Liver (tissue), 9 donors: Measurements from ENCODE around the gene CMTM2. TPM values are rescaled to one million over a fixed set of nuclear protein-coding genes. Genes with fewer than 3 reads are reported as not detected.
A peak's percentile ranks its signal among the peaks of the same experiment; 100 is the strongest.

ENCODE experiments used
- DNase-seq: peaks from one replicate; pipeline ENCODE4 v3.0.0-alpha.2; 2017; ENCODE audit warnings: low spot score
- H3K27ac ChIP-seq, 2 donors: one replicate each; pipeline ENCODE4 v1.7.0; 2013; ENCODE audit warnings: inconsistent platforms in 2 of 2, low read length in 2 of 2, control low read depth in 1 of 2, low read depth in 1 of 2, mild to moderate bottlenecking in 1 of 2
- H3K27me3 ChIP-seq, 4 donors: one replicate each; pipeline versions ENCODE4 v1.6.1 to v1.7.0; 2013; ENCODE audit warnings: low read length in 3 of 4, inconsistent platforms in 1 of 4, mild to moderate bottlenecking in 1 of 4, moderate library complexity in 1 of 4; ENCODE audit not compliant: control insufficient read depth in 4 of 4, insufficient read depth in 4 of 4
- H3K36me3 ChIP-seq, 4 donors: one replicate each; pipeline versions ENCODE4 v1.6.1 to v1.7.0; 2013; ENCODE audit warnings: low read length in 3 of 4, mild to moderate bottlenecking in 3 of 4, low read depth in 1 of 4, moderate library complexity in 1 of 4; ENCODE audit not compliant: control insufficient read depth in 4 of 4, insufficient read depth in 3 of 4
- H3K4me1 ChIP-seq, 4 donors: one replicate each; pipeline versions ENCODE4 v1.6.1 to v1.7.0; 2013; ENCODE audit warnings: low read length in 3 of 4, mild to moderate bottlenecking in 3 of 4, moderate library complexity in 1 of 4; ENCODE audit not compliant: control insufficient read depth in 4 of 4, insufficient read depth in 4 of 4
- H3K4me3 ChIP-seq, 3 donors: one replicate each; pipeline versions ENCODE4 v1.6.1 to v1.7.0; 2013; ENCODE audit warnings: low read length in 3 of 3, control low read depth in 1 of 3, low read depth in 1 of 3, mild to moderate bottlenecking in 1 of 3
- H3K9ac ChIP-seq, 2 donors: one replicate each; pipeline ENCODE4 v1.7.0; 2013; ENCODE audit warnings: low read length in 2 of 2, mild to moderate bottlenecking in 2 of 2, moderate library complexity in 2 of 2, control low read depth in 1 of 2, low read depth in 1 of 2
- H3K9me3 ChIP-seq, 4 donors: one replicate each; pipeline versions ENCODE4 v1.6.1 to v1.7.0; 2013; ENCODE audit warnings: low read length in 3 of 4; ENCODE audit not compliant: control insufficient read depth in 4 of 4
- EGR1 ChIP-seq, 2 donors: IDR thresholded peaks; 2 replicates each; pipeline ENCODE4 v1.6.1; 2016 to 2018; ENCODE audit warnings: antibody characterized with exemption in 2 of 2, low read depth in 2 of 2
- FOXA1 ChIP-seq: IDR thresholded peaks from 2 replicates; pipeline ENCODE4 v1.6.1; 2016; ENCODE audit warnings: antibody characterized with exemption
- FOXA2 ChIP-seq: IDR thresholded peaks from 2 replicates; pipeline ENCODE4 v1.6.1; 2016; ENCODE audit warnings: antibody characterized with exemption
- GABPA ChIP-seq, 2 donors: IDR thresholded peaks in 1 of 2; conservative IDR thresholded peaks in 1 of 2; 2 replicates each; pipeline ENCODE4 v1.6.1; 2016; ENCODE audit warnings: antibody characterized with exemption in 2 of 2, mild to moderate bottlenecking in 1 of 2, moderate library complexity in 1 of 2
- HNF4A ChIP-seq, 2 donors: conservative IDR thresholded peaks; 2 replicates each; pipeline ENCODE4 v1.6.1; 2016; ENCODE audit warnings: antibody characterized with exemption in 2 of 2, mild to moderate bottlenecking in 2 of 2
- HNF4G ChIP-seq: IDR thresholded peaks from 2 replicates; pipeline ENCODE4 v1.6.1; 2016; ENCODE audit warnings: antibody characterized with exemption
- JUND ChIP-seq, 2 donors: IDR thresholded peaks; 2 replicates each; pipeline ENCODE4 v1.6.1; 2016; ENCODE audit warnings: antibody characterized with exemption in 2 of 2
- NR2F2 ChIP-seq: IDR thresholded peaks from 2 replicates; pipeline ENCODE4 v1.6.1; 2016; ENCODE audit warnings: antibody characterized with exemption
- RAD21 ChIP-seq, 2 donors: IDR thresholded peaks; 2 replicates each; pipeline ENCODE4 v1.6.1; 2016; ENCODE audit warnings: antibody characterized with exemption in 2 of 2, mild to moderate bottlenecking in 2 of 2
- RXRA ChIP-seq, 2 donors: IDR thresholded peaks; 2 replicates each; pipeline ENCODE4 v1.6.1; 2017 to 2018; ENCODE audit warnings: antibody characterized with exemption in 2 of 2, mild to moderate bottlenecking in 1 of 2
- TAF1 ChIP-seq: conservative IDR thresholded peaks from 2 replicates; pipeline ENCODE4 v1.6.1; 2016; ENCODE audit warnings: antibody characterized with exemption, mild to moderate bottlenecking
- YY1 ChIP-seq: IDR thresholded peaks from 2 replicates; pipeline ENCODE4 v1.6.1; 2016; ENCODE audit warnings: antibody characterized with exemption, mild to moderate bottlenecking
- WGBS: extraction: QIAGEN DNeasy Blood & Tissue Kit; methylation state at CpG from one replicate; pipeline ENCODE4 v1.1.7; 2013; 5-methylcytosine and 5-hydroxymethylcytosine counted together
- polyA plus RNA-seq, 2 donors: library from polyadenylated mRNA; stranded (reverse) in 1 of 2; unstranded in 1 of 2; fragments of 200-250 nt in 1 of 2; fragments of >200 nt in 1 of 2; fragmentation: Nextera tagmentation in 1 of 2; extraction: Ambion mirVana in 1 of 2; gene quantifications; one replicate each; pipeline versions ENCODE4 v1.2.1 to v1.2.3, GENCODE V29; 2013 to 2015
- total RNA-seq, 2 donors: library from RNA; depleted of rRNA; stranded (reverse); fragments of >200 nt; gene quantifications; one replicate each; pipeline ENCODE4 v1.2.3, GENCODE V29; 2014
- TF ChIP-seq, protein P1 (sequence below): IDR thresholded peaks from 2 replicates; pipeline ENCODE4 v1.6.1; 2016; ENCODE audit warnings: antibody characterized with exemption
- TF ChIP-seq, protein P2 (sequence below): IDR thresholded peaks from 2 replicates; pipeline ENCODE4 v1.6.1; 2016; ENCODE audit warnings: antibody characterized with exemption
- TF ChIP-seq, protein P3 (sequence below): fragments of 150-350 bp; IDR thresholded peaks from 2 replicates; pipeline ENCODE4 v1.5.1; 2017; ENCODE audit warnings: improper control_type of control experiment, low read depth, low read length; ENCODE audit not compliant: missing input control
- TF ChIP-seq, protein P4 (sequence below): IDR thresholded peaks from 2 replicates; pipeline ENCODE4 v1.6.1; 2016; ENCODE audit warnings: antibody characterized with exemption, mild to moderate bottlenecking
- donor health status: healthy.
- donor health status: healthy.
- donor health status: healthy.
- donor health status: healthy.
- donor health status: healthy.

Gene CMTM2
- total and polyA plus RNA-seq, 4 donors: 0.50 to 1.1 (median 0.62) TPM

DNA sequence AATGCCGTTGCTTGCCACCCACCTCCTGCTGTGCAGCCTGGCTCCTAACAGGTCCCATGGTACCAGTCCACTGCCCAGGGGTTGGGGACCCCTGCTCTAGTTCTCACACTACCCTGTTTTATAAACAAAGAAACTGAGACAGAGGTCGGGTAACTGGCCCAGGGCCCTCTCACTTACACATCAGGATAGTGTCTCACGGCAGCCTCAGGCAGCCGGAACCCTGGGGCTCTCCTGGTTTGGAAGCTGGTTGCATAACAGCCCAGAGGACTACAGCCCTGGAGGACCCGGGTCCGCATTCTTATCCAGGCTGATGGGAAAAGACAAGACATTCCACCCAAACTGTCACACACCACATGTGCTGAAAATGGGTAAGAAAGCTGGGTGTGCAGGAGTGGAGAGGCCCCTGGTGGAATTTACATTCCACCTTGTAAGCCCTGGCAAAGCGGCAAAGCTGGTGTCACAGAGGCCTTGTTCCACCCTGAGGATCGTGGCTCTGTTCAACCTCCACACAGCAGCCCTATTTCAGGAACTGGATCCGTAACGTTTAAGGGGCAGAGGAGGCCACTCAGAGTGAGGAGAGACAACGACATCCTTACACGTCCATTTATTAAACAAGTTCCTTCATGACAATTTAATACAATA, 35.0 kb downstream of the CMTM2 start:
- Histone ChIP-seq H3K4me3 (no peak overlapping the region), H3K4me1 (peaks cover 4 to 30% (median 18%) of the 10 kb centered on the region in 4 donors), H3K27ac (no peak overlapping the region), H3K9me3 (no peaks in the 10 kb centered on the region), H3K36me3 (peaks cover 0 to 7% (median 0%) of the 10 kb centered on the region in 4 donors), H3K9ac (no peak overlapping the region), H3K27me3 (no peaks in the 10 kb centered on the region)
- DNase-seq: no peak
- WGBS: 95% methylated on average over 12 of the region's 12 CpGs
- no peak for TF ChIP-seq EGR1 (IDR thresholded peaks at IDR 0.05; ENCODE audit: low read depth in 2 of 2)

DNA sequence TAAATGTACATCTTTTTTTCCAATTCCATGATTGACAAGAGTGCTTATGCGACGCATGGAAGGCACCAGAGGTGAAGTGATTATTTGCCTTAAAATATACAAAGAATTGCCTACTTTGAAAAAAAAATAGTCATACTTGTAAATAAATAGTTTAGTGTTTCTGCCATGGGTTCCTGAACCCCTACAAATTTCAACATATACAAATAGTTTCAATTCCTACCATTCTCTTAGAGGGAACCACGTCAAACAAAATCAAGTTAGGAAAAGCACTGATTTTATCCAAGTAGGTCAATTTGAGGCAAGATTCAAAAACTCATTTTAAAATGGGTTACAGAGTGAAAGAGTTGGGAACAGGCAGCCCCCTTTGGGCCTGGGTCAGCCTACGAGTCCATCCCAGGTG, 36.9 kb downstream of the CMTM2 start:
- H3K27ac ChIP-seq: peak overlapping the region; percentile 9 to 59
- H3K36me3 ChIP-seq: peaks cover 0 to 3% (median 0%) of the 10 kb centered on the region in 4 donors
- DNase-seq: no peak
- 80% methylated on average over 4 of the region's 4 CpGs for WGBS
- no peak overlapping the region for H3K9ac ChIP-seq
- no peaks in the 10 kb centered on the region for H3K9me3 ChIP-seq
- TF ChIP-seq, protein P1, sequence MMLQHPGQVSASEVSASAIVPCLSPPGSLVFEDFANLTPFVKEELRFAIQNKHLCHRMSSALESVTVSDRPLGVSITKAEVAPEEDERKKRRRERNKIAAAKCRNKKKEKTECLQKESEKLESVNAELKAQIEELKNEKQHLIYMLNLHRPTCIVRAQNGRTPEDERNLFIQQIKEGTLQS: no peak
- no peak for TF ChIP-seq NR2F2
- no peak for TF ChIP-seq RAD21 (IDR thresholded peaks at IDR 0.05)
- TF ChIP-seq TAF1: no peak
- TF ChIP-seq FOXA1: no peak
- H3K4me1 ChIP-seq: peaks cover 4 to 31% (median 19%) of the 10 kb centered on the region in 4 donors
- no peaks in the 10 kb centered on the region for H3K27me3 ChIP-seq
- H3K4me3 ChIP-seq: no peak overlapping the region

DNA sequence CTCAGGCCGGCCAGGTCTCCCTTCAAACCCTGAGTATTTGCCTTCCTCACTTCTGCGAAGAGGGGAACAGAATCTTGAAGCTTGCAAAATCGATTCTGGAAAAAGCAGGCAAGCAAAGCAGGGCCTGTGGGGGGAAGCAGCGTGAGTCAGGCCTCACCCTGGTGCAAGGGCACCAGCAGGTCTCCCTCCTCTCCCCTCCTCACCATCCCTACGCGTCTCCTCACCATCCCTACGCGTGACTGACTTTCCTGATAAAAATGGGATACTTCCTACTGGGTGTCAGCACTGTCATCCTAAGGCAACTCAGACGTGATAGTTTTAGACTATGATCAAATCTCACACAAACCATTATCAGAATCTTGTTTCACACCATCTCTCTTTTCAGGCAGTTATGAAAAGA, 37.3 kb downstream of the CMTM2 start:
- H3K36me3 ChIP-seq: peaks cover 0 to 3% (median 0%) of the 10 kb centered on the region in 4 donors
- 69% methylated on average over 9 of the region's 9 CpGs for WGBS

More for the DNA sequence above, 37.3 kb downstream of the CMTM2 start:
- no peak for DNase-seq
- no peaks in the 10 kb centered on the region for H3K9me3 ChIP-seq
- H3K4me1 ChIP-seq: peaks cover 4 to 31% (median 19%) of the 10 kb centered on the region in 4 donors
- H3K9ac ChIP-seq: peak overlapping the region in 1 of 2 donors; percentile 43
- no peak overlapping the region for H3K4me3 ChIP-seq
- TF ChIP-seq GABPA (IDR thresholded peaks at IDR 0.05 in 1 of 2, conservative IDR thresholded peaks at IDR 0.05 in 1 of 2) (no peak), RAD21 (IDR thresholded peaks at IDR 0.05) (no peak), HNF4A (conservative IDR thresholded peaks at IDR 0.05) (no peak), NR2F2 (no peak), TAF1 (no peak), RXRA (IDR thresholded peaks at IDR 0.05) (no peak), FOXA1 (no peak), HNF4G (no peak), JUND (IDR thresholded peaks at IDR 0.05) (no peak), YY1 (no peak), FOXA2 (no peak)
- TF ChIP-seq, protein P1: no peak
- TF ChIP-seq, protein P2, sequence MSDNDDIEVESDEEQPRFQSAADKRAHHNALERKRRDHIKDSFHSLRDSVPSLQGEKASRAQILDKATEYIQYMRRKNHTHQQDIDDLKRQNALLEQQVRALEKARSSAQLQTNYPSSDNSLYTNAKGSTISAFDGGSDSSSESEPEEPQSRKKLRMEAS: no peak
- TF ChIP-seq, protein P3, sequence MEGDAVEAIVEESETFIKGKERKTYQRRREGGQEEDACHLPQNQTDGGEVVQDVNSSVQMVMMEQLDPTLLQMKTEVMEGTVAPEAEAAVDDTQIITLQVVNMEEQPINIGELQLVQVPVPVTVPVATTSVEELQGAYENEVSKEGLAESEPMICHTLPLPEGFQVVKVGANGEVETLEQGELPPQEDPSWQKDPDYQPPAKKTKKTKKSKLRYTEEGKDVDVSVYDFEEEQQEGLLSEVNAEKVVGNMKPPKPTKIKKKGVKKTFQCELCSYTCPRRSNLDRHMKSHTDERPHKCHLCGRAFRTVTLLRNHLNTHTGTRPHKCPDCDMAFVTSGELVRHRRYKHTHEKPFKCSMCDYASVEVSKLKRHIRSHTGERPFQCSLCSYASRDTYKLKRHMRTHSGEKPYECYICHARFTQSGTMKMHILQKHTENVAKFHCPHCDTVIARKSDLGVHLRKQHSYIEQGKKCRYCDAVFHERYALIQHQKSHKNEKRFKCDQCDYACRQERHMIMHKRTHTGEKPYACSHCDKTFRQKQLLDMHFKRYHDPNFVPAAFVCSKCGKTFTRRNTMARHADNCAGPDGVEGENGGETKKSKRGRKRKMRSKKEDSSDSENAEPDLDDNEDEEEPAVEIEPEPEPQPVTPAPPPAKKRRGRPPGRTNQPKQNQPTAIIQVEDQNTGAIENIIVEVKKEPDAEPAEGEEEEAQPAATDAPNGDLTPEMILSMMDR: no peak
- TF ChIP-seq, protein P4, sequence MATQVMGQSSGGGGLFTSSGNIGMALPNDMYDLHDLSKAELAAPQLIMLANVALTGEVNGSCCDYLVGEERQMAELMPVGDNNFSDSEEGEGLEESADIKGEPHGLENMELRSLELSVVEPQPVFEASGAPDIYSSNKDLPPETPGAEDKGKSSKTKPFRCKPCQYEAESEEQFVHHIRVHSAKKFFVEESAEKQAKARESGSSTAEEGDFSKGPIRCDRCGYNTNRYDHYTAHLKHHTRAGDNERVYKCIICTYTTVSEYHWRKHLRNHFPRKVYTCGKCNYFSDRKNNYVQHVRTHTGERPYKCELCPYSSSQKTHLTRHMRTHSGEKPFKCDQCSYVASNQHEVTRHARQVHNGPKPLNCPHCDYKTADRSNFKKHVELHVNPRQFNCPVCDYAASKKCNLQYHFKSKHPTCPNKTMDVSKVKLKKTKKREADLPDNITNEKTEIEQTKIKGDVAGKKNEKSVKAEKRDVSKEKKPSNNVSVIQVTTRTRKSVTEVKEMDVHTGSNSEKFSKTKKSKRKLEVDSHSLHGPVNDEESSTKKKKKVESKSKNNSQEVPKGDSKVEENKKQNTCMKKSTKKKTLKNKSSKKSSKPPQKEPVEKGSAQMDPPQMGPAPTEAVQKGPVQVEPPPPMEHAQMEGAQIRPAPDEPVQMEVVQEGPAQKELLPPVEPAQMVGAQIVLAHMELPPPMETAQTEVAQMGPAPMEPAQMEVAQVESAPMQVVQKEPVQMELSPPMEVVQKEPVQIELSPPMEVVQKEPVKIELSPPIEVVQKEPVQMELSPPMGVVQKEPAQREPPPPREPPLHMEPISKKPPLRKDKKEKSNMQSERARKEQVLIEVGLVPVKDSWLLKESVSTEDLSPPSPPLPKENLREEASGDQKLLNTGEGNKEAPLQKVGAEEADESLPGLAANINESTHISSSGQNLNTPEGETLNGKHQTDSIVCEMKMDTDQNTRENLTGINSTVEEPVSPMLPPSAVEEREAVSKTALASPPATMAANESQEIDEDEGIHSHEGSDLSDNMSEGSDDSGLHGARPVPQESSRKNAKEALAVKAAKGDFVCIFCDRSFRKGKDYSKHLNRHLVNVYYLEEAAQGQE: no peak
- H3K27ac ChIP-seq: peak overlapping the region; percentile 9 to 59
- H3K27me3 ChIP-seq: no peaks in the 10 kb centered on the region
